ENCODE results near the gene NRSN2. TPM values are rescaled to one million over a fixed set of nuclear protein-coding genes. Genes with fewer than 3 reads are reported as not detected.

Gene NRSN2
- total and polyA plus RNA-seq, 7 experiments from 2014 or later = 0.24 to 2.1 (median 1.3) TPM

DNA sequence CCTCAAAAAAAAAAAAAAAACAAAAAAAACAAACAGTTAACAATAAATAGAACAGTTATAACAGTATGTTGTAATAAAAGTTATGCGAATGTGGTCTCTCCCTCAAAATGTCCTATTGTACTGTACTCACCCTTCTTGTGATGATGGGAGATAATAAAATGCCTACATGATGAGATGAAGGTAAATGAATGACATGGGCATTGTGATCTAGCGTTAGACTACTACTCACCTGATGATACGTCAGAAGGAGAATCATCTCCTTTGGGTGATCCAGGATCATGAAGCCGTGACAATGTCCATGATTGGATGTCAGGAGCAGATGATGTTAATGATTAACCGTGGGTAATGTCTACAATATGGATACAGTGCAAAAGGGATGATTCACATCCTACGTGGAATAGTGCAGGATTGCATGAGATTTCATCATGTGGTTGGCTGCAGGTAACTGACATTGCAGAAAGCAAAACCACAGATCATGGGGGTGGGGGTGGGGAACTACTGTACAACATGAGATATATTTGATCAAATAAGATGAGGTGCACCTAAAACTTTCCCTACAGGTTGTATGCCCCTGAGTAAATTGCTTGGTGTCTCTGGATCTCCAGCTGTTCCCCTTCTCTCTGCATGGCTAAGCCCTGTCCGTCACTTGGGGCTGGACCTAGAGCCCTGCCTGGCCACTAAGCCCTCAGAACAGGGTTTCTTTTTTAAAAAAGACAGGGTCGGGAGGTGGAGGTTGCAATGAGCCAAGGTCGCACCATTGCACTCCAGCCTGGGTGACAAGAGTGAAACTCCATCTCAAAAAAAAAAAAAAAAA, 55.0 kb downstream of the NRSN2 start:
- H3K4me1 ChIP-seq (ENCODE audit: control insufficient read depth in 2 of 2, insufficient read depth in 2 of 2, low read length in 2 of 2) = peaks cover 0 to 17% of the 10 kb centered on the region in 2 donors
- H3K36me3 Mint-ChIP-seq = peaks cover 0 to 20% (median 11%) of the 10 kb centered on the region in 5 donors
- H3K4me3 Mint-ChIP-seq = peak overlapping the region in 2 of 10 donors; percentile 63 to 79
- no peak overlapping the region for H3K4me3 ChIP-seq (ENCODE audit: low read length)
- no peak overlapping the region for H3K27ac ChIP-seq (ENCODE audit: low read depth, low read length)
- peak overlapping the region in 2 of 9 donors; percentile 10 to 24 for H3K27ac Mint-ChIP-seq
- H3K27me3 Mint-ChIP-seq = no peaks in the 10 kb centered on the region
- POLR2A ChIA-PET = no interaction called here
- no peak for DNase-seq
- H3K9me3 Mint-ChIP-seq = peaks cover 0 to 4% (median 0%) of the 10 kb centered on the region in 11 donors
- ATAC-seq = no peak
- no peaks in the 10 kb centered on the region for H3K27me3 ChIP-seq (ENCODE audit: control insufficient read depth in 2 of 2, insufficient read depth in 2 of 2, low read length in 2 of 2)
- CTCF ChIA-PET = interaction anchor here (0.6 kb wide), 1 partner anchor 36 kb away, joined by 4 read pairs; no protein-coding TSS in a partner anchor
- H3K9me3 ChIP-seq (ENCODE audit: control insufficient read depth in 2 of 3, low read length in 3 of 3) = no peaks in the 10 kb centered on the region
- peaks cover 0 to 13% (median 2%) of the 10 kb centered on the region in 3 experiments for H3K36me3 ChIP-seq (ENCODE audit: control insufficient read depth in 2 of 3, insufficient read depth in 3 of 3, low read length in 3 of 3)
- peaks cover 5 to 39% (median 17%) of the 10 kb centered on the region in 7 donors for H3K4me1 Mint-ChIP-seq
- intact Hi-C loops (cut with micrococcal nuclease) = loop anchor here in 1 of 2 donors (10.0 kb wide), 1 partner anchor 823 kb away; the partner anchor contains the start of gene RAD21L1

DNA sequence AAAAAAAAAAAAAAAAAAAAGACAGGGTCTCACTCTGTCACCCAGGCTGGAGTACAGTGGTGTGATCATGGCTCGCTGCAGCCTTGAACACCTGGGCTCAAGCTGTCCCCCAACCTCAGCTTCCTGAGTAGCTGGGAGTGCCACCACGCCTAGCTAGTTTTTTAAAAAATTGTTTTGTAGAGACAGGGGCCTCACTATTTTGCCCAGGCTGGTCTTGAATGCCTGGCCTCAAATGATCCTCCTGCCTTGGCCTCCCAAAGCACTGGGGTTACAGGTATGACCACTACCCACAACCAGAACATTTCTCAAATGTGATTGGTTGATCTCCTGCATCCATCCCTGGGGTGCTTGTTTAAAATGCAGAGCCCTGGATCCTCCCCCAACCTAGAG, 55.6 kb downstream of the NRSN2 start:
- Mint-ChIP-seq H3K4me1 (peaks cover 11 to 45% (median 23%) of the 10 kb centered on the region in 7 donors), H3K27me3 (no peaks in the 10 kb centered on the region), H3K36me3 (peaks cover 0 to 20% (median 9%) of the 10 kb centered on the region in 5 donors), H3K27ac (peak overlapping the region in 1 of 9 donors; percentile 45), H3K4me3 (peak overlapping the region in 4 of 10 donors; percentile 24 to 49 (median 38)), H3K9me3 (peaks cover 0 to 9% (median 0%) of the 10 kb centered on the region in 11 donors)
- peaks cover 4 to 23% of the 10 kb centered on the region in 2 donors for H3K4me1 ChIP-seq (ENCODE audit: control insufficient read depth in 2 of 2, insufficient read depth in 2 of 2, low read length in 2 of 2)
- intact Hi-C loops (cut with micrococcal nuclease) = loop anchor here in 1 of 2 donors (10.0 kb wide), 1 partner anchor 822 kb away; the partner anchor contains the start of gene RAD21L1
- H3K27ac ChIP-seq (ENCODE audit: low read depth, low read length) = no peak overlapping the region
- no peak overlapping the region for H3K4me3 ChIP-seq (ENCODE audit: low read length)
- no peaks in the 10 kb centered on the region for H3K9me3 ChIP-seq (ENCODE audit: control insufficient read depth in 2 of 3, low read length in 3 of 3)
- H3K36me3 ChIP-seq (ENCODE audit: control insufficient read depth in 2 of 3, insufficient read depth in 3 of 3, low read length in 3 of 3) = peaks cover 0 to 7% (median 0%) of the 10 kb centered on the region in 3 experiments
- H3K27me3 ChIP-seq (ENCODE audit: control insufficient read depth in 2 of 2, insufficient read depth in 2 of 2, low read length in 2 of 2) = no peaks in the 10 kb centered on the region
- ATAC-seq (no peak), DNase-seq (no peak)
- CTCF ChIA-PET = interaction anchor here (0.6 kb wide), 1 partner anchor 35 kb away, joined by 4 read pairs; no protein-coding TSS in a partner anchor
- POLR2A ChIA-PET = interaction anchor here (0.6 kb wide), 1 partner anchor 55 kb away, joined by 3 read pairs; no protein-coding TSS in a partner anchor

DNA sequence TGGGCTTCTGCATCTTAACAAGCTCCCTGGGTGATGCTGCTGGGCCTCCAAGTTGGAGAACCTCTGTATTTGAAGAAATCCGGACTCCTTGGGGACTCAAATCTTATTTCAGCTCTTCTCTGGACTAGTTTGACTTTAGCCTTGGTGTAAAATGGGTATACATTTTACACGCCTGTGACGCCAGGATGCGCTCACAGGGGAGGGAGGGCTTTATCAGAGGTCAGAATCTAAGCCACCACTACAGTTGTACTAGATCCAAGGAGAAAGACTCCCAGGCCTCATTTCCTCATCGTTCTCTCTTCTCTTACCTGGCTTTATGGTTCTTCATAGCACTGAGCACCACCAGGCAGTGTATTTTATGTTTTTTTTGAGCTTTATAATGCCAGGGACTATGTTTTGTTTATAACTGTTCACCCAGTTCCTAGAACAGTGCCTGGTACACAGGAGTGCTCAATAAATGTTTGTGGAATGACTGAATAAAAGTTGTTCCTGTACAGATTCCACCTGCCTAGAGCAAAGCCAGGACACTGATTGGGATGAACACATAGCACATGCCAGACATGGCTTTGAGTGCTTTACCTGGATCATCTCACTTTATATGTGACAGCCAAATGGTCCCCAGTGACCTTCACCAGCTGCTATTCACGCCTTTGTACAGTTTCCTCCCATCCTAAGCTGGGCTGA, 56.1 kb downstream of the NRSN2 start:
- H3K4me3 Mint-ChIP-seq = peak overlapping the region in 7 of 10 donors; percentile 24 to 56 (median 40)
- H3K4me1 Mint-ChIP-seq = peaks cover 11 to 45% (median 24%) of the 10 kb centered on the region in 7 donors
- H3K36me3 Mint-ChIP-seq = peaks cover 0 to 20% (median 4%) of the 10 kb centered on the region in 5 donors
- POLR2A ChIA-PET = interaction anchor here (0.6 to 1.3 kb wide), 2 partner anchors 22 to 55 kb away, joined by 3 to 5 read pairs; partner anchors contain the start of gene TRIB3
- Histone ChIP-seq H3K27ac (ENCODE audit: low read depth, low read length) (no peak overlapping the region), H3K4me3 (ENCODE audit: low read length) (no peak overlapping the region), H3K4me1 (ENCODE audit: control insufficient read depth in 2 of 2, insufficient read depth in 2 of 2, low read length in 2 of 2) (peaks cover 5 to 23% of the 10 kb centered on the region in 2 donors), H3K36me3 (ENCODE audit: control insufficient read depth in 2 of 3, insufficient read depth in 3 of 3, low read length in 3 of 3) (peaks cover 0 to 2% (median 0%) of the 10 kb centered on the region in 3 experiments), H3K9me3 (ENCODE audit: control insufficient read depth in 2 of 3, low read length in 3 of 3) (no peaks in the 10 kb centered on the region), H3K27me3 (ENCODE audit: control insufficient read depth in 2 of 2, insufficient read depth in 2 of 2, low read length in 2 of 2) (no peaks in the 10 kb centered on the region)
- intact Hi-C loops (cut with micrococcal nuclease) = loop anchor here in 1 of 2 donors (10.0 kb wide), 1 partner anchor 822 kb away; the partner anchor contains the start of gene RAD21L1
- H3K27me3 Mint-ChIP-seq = no peaks in the 10 kb centered on the region
- peaks cover 0 to 9% (median 0%) of the 10 kb centered on the region in 11 donors for H3K9me3 Mint-ChIP-seq
- DNase-seq (no peak), ATAC-seq (no peak)
- peak overlapping the region in 2 of 9 donors; percentile 29 to 67 for H3K27ac Mint-ChIP-seq
- CTCF ChIA-PET = interaction anchor here (0.6 kb wide), 1 partner anchor 28 kb away, joined by 3 read pairs; no protein-coding TSS in a partner anchor

DNA sequence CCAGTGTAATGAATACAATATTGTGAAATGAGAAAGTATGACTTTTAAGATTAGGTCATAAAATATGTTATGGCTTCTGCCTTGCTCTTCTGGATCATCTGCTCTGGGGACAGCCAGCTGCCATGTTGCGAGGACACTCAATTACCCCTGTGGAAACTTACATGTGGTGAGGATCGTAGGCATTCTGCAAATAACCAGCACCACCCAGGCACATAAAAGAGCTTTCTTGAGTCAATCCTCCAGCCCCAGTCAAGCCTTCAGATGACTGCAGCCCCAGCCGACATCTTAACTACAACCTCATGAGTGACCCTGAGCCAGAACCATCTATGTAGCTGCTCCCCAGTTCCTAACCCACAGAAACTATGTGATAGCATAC, 56.7 kb downstream of the NRSN2 start:
- intact Hi-C loops (cut with micrococcal nuclease) = loop anchor here in 1 of 2 donors (10.0 kb wide), 1 partner anchor 821 kb away; the partner anchor contains the start of gene RAD21L1
- H3K4me3 Mint-ChIP-seq = no peak overlapping the region
- Histone ChIP-seq H3K27me3 (ENCODE audit: control insufficient read depth in 2 of 2, insufficient read depth in 2 of 2, low read length in 2 of 2) (no peaks in the 10 kb centered on the region), H3K9me3 (ENCODE audit: control insufficient read depth in 2 of 3, low read length in 3 of 3) (no peaks in the 10 kb centered on the region), H3K4me1 (ENCODE audit: control insufficient read depth in 2 of 2, insufficient read depth in 2 of 2, low read length in 2 of 2) (peaks cover 5 to 23% of the 10 kb centered on the region in 2 donors), H3K4me3 (ENCODE audit: low read length) (no peak overlapping the region), H3K36me3 (ENCODE audit: control insufficient read depth in 2 of 3, insufficient read depth in 3 of 3, low read length in 3 of 3) (peaks cover 0 to 6% (median 0%) of the 10 kb centered on the region in 3 experiments), H3K27ac (ENCODE audit: low read depth, low read length) (no peak overlapping the region)
- CTCF ChIA-PET = interaction anchor here (0.6 kb wide), 1 partner anchor 28 kb away, joined by 3 read pairs; no protein-coding TSS in a partner anchor
- DNase-seq (no peak), ATAC-seq (no peak)
- no peaks in the 10 kb centered on the region for H3K27me3 Mint-ChIP-seq
- H3K27ac Mint-ChIP-seq = peak overlapping the region in 1 of 9 donors; percentile 67
- H3K36me3 Mint-ChIP-seq = peaks cover 0 to 18% (median under 1%) of the 10 kb centered on the region in 5 donors
- H3K9me3 Mint-ChIP-seq = peaks cover 0 to 9% (median 0%) of the 10 kb centered on the region in 11 donors
- POLR2A ChIA-PET = interaction anchor here (0.8 to 1.3 kb wide), 2 partner anchors 23 to 35 kb away, joined by 3 to 5 read pairs; partner anchors contain the start of gene TRIB3
- H3K4me1 Mint-ChIP-seq = peaks cover 11 to 45% (median 24%) of the 10 kb centered on the region in 7 donors

DNA sequence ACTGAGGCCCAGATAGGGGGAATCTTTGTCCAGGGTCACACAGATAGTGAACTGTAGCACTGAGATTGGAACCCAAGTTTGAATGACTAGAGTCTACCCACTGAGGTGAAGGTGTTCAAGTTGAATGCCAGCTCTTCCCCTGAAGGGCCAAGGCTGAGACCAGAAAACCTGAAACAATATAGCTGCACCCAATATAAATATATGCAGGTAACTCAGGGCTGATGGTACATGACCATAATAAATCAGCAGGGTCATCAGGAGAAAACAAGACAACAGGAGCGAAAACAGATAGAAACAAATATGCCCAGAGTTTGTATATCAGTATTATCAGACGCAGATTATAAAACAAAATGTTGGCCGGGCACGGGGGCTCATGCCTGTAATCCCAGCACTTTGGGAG, 57.2 kb downstream of the NRSN2 start:
- no peaks in the 10 kb centered on the region for H3K9me3 ChIP-seq (ENCODE audit: control insufficient read depth in 2 of 3, low read length in 3 of 3)
- Mint-ChIP-seq H3K4me3 (peak overlapping the region in 1 of 10 donors; percentile 34), H3K9me3 (peaks cover 0 to 9% (median 0%) of the 10 kb centered on the region in 11 donors), H3K4me1 (peaks cover 14 to 49% (median 28%) of the 10 kb centered on the region in 7 donors), H3K27ac (peak overlapping the region in 1 of 9 donors; percentile 67), H3K27me3 (no peaks in the 10 kb centered on the region), H3K36me3 (peaks cover 0 to 20% (median 0%) of the 10 kb centered on the region in 5 donors)
- ATAC-seq (no peak), DNase-seq (no peak)
- intact Hi-C loops (cut with micrococcal nuclease) = loop anchor here in 1 of 2 donors (10.0 kb wide), 1 partner anchor 821 kb away; the partner anchor contains the start of gene RAD21L1
- no peak overlapping the region for H3K27ac ChIP-seq (ENCODE audit: low read depth, low read length)
- H3K4me1 ChIP-seq (ENCODE audit: control insufficient read depth in 2 of 2, insufficient read depth in 2 of 2, low read length in 2 of 2) = peaks cover 8 to 25% of the 10 kb centered on the region in 2 donors
- H3K4me3 ChIP-seq (ENCODE audit: low read length) = no peak overlapping the region
- peaks cover 0 to 9% (median 0%) of the 10 kb centered on the region in 3 experiments for H3K36me3 ChIP-seq (ENCODE audit: control insufficient read depth in 2 of 3, insufficient read depth in 3 of 3, low read length in 3 of 3)
- H3K27me3 ChIP-seq (ENCODE audit: control insufficient read depth in 2 of 2, insufficient read depth in 2 of 2, low read length in 2 of 2) = no peaks in the 10 kb centered on the region
- ChIA-PET POLR2A (interaction anchor here (0.8 to 1.3 kb wide), 2 partner anchors 23 to 35 kb away, joined by 3 to 5 read pairs; partner anchors contain the start of gene TRIB3), CTCF (no interaction called here)

Measured in naive thymus-derived CD4-positive, alpha-beta T cell (primary cell).